ENCODE results near the gene ARMC2. TPM values are rescaled to one million over a fixed set of nuclear protein-coding genes. Genes with fewer than 3 reads are reported as not detected.

ARMC2 gene
- total RNA-seq, 4 donors from 2014 or later, result 3.1 to 11.1 (median 5.7) TPM

DNA sequence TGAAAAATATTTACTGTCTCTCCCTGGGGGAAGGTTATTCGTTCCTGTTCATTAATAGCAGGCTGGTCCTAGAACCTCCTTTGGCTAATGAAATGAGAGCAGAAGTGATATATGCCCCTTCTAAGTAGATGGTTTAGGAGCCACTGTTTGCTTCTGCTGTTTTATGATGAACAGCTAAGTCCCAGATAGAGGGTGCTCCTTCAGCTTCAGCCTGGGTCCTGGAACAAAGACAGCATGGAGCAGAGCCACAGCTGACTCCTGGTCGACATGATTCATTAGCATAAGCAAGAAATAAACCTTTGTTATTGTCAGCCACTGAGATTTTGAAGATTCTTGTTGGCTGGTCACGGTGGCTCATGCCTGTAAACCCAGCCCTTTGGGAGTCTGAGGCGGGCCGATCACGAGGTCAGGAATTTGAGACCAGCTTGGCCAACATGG is 47.8 kb upstream of the ARMC2 start:
- Histone ChIP-seq H3K4me3 (no peak overlapping the region), H3K9me3 (no peaks in the 10 kb centered on the region), H3K27ac (peak overlapping the region in 2 of 4 donors; percentile 27 to 32), H3K4me1 (peaks cover 0 to 19% (median 5%) of the 10 kb centered on the region in 4 donors), H3K36me3 (no peaks in the 10 kb centered on the region), H3K27me3 (no peaks in the 10 kb centered on the region)
- WGBS, 2 donors, result 31 to 38% methylated on average over 6 of the region's 6 CpGs
- DNase-seq (ENCODE audit: low spot score in 2 of 2), result peak in 1 of 2 donors; percentile 27
- TF ChIP-seq, protein P1, sequence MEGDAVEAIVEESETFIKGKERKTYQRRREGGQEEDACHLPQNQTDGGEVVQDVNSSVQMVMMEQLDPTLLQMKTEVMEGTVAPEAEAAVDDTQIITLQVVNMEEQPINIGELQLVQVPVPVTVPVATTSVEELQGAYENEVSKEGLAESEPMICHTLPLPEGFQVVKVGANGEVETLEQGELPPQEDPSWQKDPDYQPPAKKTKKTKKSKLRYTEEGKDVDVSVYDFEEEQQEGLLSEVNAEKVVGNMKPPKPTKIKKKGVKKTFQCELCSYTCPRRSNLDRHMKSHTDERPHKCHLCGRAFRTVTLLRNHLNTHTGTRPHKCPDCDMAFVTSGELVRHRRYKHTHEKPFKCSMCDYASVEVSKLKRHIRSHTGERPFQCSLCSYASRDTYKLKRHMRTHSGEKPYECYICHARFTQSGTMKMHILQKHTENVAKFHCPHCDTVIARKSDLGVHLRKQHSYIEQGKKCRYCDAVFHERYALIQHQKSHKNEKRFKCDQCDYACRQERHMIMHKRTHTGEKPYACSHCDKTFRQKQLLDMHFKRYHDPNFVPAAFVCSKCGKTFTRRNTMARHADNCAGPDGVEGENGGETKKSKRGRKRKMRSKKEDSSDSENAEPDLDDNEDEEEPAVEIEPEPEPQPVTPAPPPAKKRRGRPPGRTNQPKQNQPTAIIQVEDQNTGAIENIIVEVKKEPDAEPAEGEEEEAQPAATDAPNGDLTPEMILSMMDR (IDR thresholded peaks at IDR 0.05), result no peak
- no peak for TF ChIP-seq EP300 (IDR thresholded peaks at IDR 0.05)

DNA sequence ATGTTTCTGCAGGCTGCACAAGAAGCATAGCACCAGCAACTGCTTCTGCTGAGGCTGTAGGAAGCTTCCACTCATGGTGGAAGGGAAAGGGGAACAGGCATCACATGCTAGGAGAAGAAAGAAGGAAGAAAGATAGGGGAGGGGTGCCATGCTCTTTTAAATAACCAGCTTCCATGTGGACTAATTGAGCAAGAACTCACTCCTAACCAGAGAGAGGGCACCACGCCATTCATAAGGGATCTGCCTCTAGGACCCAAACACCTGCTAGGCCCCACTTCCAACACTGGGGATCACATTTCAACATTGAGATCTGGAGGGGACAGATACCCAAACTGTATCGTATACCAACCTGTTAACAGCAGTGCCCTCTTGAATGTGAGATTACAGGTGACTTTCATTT is 46.9 kb upstream of the ARMC2 start:
- H3K27me3 ChIP-seq, result no peaks in the 10 kb centered on the region
- peaks cover 0 to 19% (median 5%) of the 10 kb centered on the region in 4 donors for H3K4me1 ChIP-seq
- no peaks in the 10 kb centered on the region for H3K36me3 ChIP-seq
- peak in 1 of 2 donors; percentile 20 for DNase-seq (ENCODE audit: low spot score in 2 of 2)
- H3K9me3 ChIP-seq, result no peaks in the 10 kb centered on the region
- peak overlapping the region in 1 of 4 donors; percentile 32 for H3K27ac ChIP-seq
- WGBS, 2 donors, result 88 to 95% methylated on average over 2 of the region's 2 CpGs
- H3K4me3 ChIP-seq, result no peak overlapping the region
- TF ChIP-seq, protein P1 (IDR thresholded peaks at IDR 0.05), result no peak
- TF ChIP-seq EP300 (IDR thresholded peaks at IDR 0.05) (peak in 1 of 2 donors; percentile 69), POLR2A (IDR thresholded peaks at IDR 0.05) (no peak)

DNA sequence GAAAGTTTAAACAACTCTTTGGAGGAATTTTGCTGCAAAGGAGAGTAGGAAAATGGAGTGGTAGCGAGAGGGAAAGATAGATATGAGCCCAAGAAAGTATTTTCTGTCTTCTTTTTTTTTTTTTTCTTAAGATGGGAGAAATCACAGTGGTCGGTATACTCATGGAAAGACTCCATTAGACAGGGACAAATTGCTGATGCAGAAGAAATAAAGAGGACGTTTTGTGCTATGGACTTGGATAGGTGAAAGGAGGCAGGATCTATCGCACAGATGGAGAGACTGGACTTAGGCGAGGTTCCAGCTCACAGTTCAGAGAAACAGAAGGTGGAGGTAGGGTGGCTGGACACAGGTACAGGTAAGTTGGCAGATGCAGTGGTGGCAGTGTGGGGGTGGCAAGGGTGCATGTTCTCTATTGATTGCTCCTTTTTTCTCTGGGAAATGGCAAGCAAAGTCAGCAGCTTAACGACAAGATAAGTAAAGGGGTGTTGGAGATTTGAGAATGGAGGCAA is 44.2 kb upstream of the ARMC2 start:
- no peaks in the 10 kb centered on the region for H3K36me3 ChIP-seq
- 90 to 91% methylated on average over 6 of the region's 6 CpGs for WGBS, 2 donors

DNA sequence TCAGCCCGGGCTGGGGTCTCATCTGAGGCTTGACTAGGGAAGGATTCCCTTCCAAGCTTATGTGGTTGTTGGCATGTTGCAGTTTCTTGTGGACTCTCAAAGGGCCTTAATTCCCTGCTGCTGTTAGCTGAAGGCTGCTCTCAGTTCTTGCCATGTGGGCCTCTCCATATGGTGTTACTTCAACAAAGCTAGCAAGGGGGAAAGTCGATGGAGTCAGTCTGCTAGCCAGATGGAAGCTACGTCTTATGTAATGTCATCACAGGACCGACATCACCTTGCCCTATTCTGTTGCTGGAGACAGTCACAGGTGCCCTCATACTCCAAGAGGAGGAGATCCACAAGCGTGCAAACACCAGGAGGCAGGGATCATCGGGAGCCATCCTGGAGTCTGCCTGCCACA is 43.3 kb upstream of the ARMC2 start:
- no peak overlapping the region for H3K4me3 ChIP-seq
- no peaks in the 10 kb centered on the region for H3K27me3 ChIP-seq
- H3K9me3 ChIP-seq, result no peaks in the 10 kb centered on the region
- TF ChIP-seq EP300 (IDR thresholded peaks at IDR 0.05) (no peak), POLR2A (IDR thresholded peaks at IDR 0.05) (no peak)
- TF ChIP-seq, protein P1 (IDR thresholded peaks at IDR 0.05), result no peak
- no peak overlapping the region for H3K27ac ChIP-seq
- peaks cover 0 to 10% (median 4%) of the 10 kb centered on the region in 4 donors for H3K4me1 ChIP-seq
- 94 to 97% methylated on average over 6 of the region's 6 CpGs for WGBS, 2 donors
- no peaks in the 10 kb centered on the region for H3K36me3 ChIP-seq
- DNase-seq (ENCODE audit: low spot score in 2 of 2), result no peak

More for the DNA sequence above, 44.2 kb upstream of the ARMC2 start:
- peaks cover 0 to 12% (median 5%) of the 10 kb centered on the region in 4 donors for H3K4me1 ChIP-seq
- DNase-seq (ENCODE audit: low spot score in 2 of 2), result no peak
- TF ChIP-seq EP300 (IDR thresholded peaks at IDR 0.05) (no peak), POLR2A (IDR thresholded peaks at IDR 0.05) (no peak)
- TF ChIP-seq, protein P1 (IDR thresholded peaks at IDR 0.05), result no peak
- H3K9me3 ChIP-seq, result no peaks in the 10 kb centered on the region
- H3K27ac ChIP-seq, result no peak overlapping the region
- no peaks in the 10 kb centered on the region for H3K27me3 ChIP-seq
- H3K4me3 ChIP-seq, result no peak overlapping the region

DNA sequence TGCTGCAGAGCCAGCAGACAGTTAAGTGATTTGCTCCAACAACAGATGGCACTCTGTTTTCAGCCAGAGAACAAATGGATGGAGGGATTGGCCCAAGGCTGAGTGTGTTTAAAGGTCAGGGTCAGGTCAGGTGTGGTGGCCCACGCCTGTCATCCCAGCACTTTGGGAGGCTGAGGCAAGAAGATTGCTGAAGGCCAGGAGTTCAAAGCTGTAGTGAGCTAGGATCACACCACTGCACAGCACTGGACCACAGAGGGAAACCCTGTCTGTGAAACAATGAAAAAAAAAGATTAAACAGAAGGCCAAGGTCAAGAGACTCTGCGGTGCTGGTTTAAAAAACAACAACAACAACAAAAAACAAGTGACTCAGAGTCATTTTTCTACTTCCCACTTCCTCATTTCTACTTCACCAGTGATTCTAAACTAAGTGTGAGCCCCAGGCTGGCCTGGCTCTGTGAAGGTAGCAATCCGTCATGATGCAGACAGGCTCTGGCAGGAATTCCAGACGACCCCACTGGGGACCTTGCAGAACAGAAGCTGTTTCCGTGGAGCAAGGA is 42.5 kb upstream of the ARMC2 start:
- no peak for TF ChIP-seq EP300 (IDR thresholded peaks at IDR 0.05)
- TF ChIP-seq, protein P1 (IDR thresholded peaks at IDR 0.05), result no peak
- TF ChIP-seq POLR2A (IDR thresholded peaks at IDR 0.05), result no peak
- no peak overlapping the region for H3K27ac ChIP-seq
- H3K27me3 ChIP-seq, result no peaks in the 10 kb centered on the region
- H3K36me3 ChIP-seq, result no peaks in the 10 kb centered on the region
- WGBS, 2 donors, result 34 to 38% methylated on average over 5 of the region's 5 CpGs
- no peak overlapping the region for H3K4me3 ChIP-seq
- peaks cover 0 to 6% (median under 1%) of the 10 kb centered on the region in 4 donors for H3K4me1 ChIP-seq
- DNase-seq (ENCODE audit: low spot score in 2 of 2), result no peak
- no peaks in the 10 kb centered on the region for H3K9me3 ChIP-seq

All from tibial nerve (tissue), 4 donors.